Esophagus muscularis mucosa (tissue), 4 donors: ENCODE results near the gene UBE2J2. TPM values are rescaled to one million over a fixed set of nuclear protein-coding genes. Genes with fewer than 3 reads are reported as not detected.

ENCODE experiments used
- DNase-seq: peaks from one replicate; pipeline ENCODE4 v3.0.0-alpha.2; 2017; ENCODE audit errors: extremely low spot score
- H3K27ac ChIP-seq, 4 donors: fragments of 200-600 bp; sonication (generic); replicated peaks in 1 of 4; 1 replicate in 3 of 4; 2 replicates in 1 of 4; pipeline ENCODE4 v1.5.1; 2016 to 2019; ENCODE audit warnings: mild to moderate bottlenecking in 1 of 4
- H3K27me3 ChIP-seq, 4 donors: fragments of 200-600 bp; sonication (generic); one replicate each; pipeline versions ENCODE4 v1.5.1 to v1.6.0; 2016 to 2019
- H3K36me3 ChIP-seq, 4 donors: fragments of 200-600 bp; sonication (generic); one replicate each; pipeline ENCODE4 v1.5.1; 2016 to 2019
- H3K4me1 ChIP-seq, 4 donors: fragments of 200-600 bp; sonication (generic); one replicate each; pipeline ENCODE4 v1.5.1; 2016 to 2019
- H3K4me3 ChIP-seq, 4 donors: fragments of 200-600 bp; sonication (generic); 1 replicate in 2 of 4; 2 replicates in 2 of 4; pipeline ENCODE4 v1.5.1; 2016 to 2019; ENCODE audit warnings: mild to moderate bottlenecking in 4 of 4, moderate library complexity in 1 of 4
- H3K9me3 ChIP-seq, 4 donors: fragments of 200-600 bp; sonication (generic); 1 replicate in 3 of 4; 2 replicates in 1 of 4; pipeline ENCODE4 v1.5.1; 2016 to 2019
- EP300 ChIP-seq: sonication (generic); formaldehyde crosslinking; IDR thresholded peaks from one replicate; pipeline ENCODE4 v1.6.1; 2017; ENCODE audit warnings: antibody characterized with exemption
- POLR2A ChIP-seq: fragments of 450-650 bp; IDR thresholded peaks from one replicate; pipeline ENCODE4 v1.6.1; 2017; ENCODE audit warnings: antibody characterized with exemption, moderate library complexity, mild to moderate bottlenecking, low read depth
- POLR2AphosphoS5 ChIP-seq, 2 donors: sonication (generic); formaldehyde crosslinking; IDR thresholded peaks; one replicate each; pipeline ENCODE4 v1.6.1; 2017; ENCODE audit warnings: antibody characterized with exemption in 2 of 2
- WGBS: methylation state at CpG from one replicate; pipeline ENCODE4 v1.1.5; 2018; 5-methylcytosine and 5-hydroxymethylcytosine counted together
- intact Hi-C: fragments of 100-400 bp; cut with DNase I; formaldehyde crosslinking; loops from one replicate; pipeline ENCODE4 v1.15.1; 2023
- total RNA-seq, 4 donors: library from RNA; depleted of rRNA; stranded (reverse); fragments of >200 nt; gene quantifications; one replicate each; pipeline versions ENCODE4 v1.1.0 to v1.2.1, GENCODE V29; 2016
- TF ChIP-seq, protein P1 (sequence below), 3 experiments: fragments of 200-600 bp in 2 of 3; fragments of 450-650 bp in 1 of 3; sonication (generic) in 2 of 3; IDR thresholded peaks; one replicate each; pipeline ENCODE4 v1.5.1; 2017 to 2019; ENCODE audit warnings: antibody characterized with exemption in 3 of 3, mild to moderate bottlenecking in 2 of 3, moderate library complexity in 1 of 3

The UBE2J2 gene
- total RNA-seq, 4 donors from 2014 or later, result 34.9 to 61.4 (median 49.5) TPM

GRCh38 chr1:1285102-1285571 lies 11.5 kb upstream of the UBE2J2 start:
- H3K27me3 ChIP-seq, result peaks cover 0 to 38% (median 1%) of the 10 kb centered on the region in 4 donors
- H3K4me1 ChIP-seq, result peaks cover 0 to 6% (median 0%) of the 10 kb centered on the region in 4 donors
- TF ChIP-seq, protein P1, sequence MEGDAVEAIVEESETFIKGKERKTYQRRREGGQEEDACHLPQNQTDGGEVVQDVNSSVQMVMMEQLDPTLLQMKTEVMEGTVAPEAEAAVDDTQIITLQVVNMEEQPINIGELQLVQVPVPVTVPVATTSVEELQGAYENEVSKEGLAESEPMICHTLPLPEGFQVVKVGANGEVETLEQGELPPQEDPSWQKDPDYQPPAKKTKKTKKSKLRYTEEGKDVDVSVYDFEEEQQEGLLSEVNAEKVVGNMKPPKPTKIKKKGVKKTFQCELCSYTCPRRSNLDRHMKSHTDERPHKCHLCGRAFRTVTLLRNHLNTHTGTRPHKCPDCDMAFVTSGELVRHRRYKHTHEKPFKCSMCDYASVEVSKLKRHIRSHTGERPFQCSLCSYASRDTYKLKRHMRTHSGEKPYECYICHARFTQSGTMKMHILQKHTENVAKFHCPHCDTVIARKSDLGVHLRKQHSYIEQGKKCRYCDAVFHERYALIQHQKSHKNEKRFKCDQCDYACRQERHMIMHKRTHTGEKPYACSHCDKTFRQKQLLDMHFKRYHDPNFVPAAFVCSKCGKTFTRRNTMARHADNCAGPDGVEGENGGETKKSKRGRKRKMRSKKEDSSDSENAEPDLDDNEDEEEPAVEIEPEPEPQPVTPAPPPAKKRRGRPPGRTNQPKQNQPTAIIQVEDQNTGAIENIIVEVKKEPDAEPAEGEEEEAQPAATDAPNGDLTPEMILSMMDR (IDR thresholded peaks at IDR 0.05), result no peak
- TF ChIP-seq POLR2A (no peak), POLR2AphosphoS5 (IDR thresholded peaks at IDR 0.05) (no peak), EP300 (no peak)
- WGBS, result 90% methylated on average over 5 of the region's 22 CpGs
- DNase-seq, result no peak
- H3K9me3 ChIP-seq, result no peaks in the 10 kb centered on the region
- no peak overlapping the region for H3K4me3 ChIP-seq
- intact Hi-C loops, result no loop called here
- no peaks in the 10 kb centered on the region for H3K36me3 ChIP-seq
- H3K27ac ChIP-seq, result no peak overlapping the region

DNA sequence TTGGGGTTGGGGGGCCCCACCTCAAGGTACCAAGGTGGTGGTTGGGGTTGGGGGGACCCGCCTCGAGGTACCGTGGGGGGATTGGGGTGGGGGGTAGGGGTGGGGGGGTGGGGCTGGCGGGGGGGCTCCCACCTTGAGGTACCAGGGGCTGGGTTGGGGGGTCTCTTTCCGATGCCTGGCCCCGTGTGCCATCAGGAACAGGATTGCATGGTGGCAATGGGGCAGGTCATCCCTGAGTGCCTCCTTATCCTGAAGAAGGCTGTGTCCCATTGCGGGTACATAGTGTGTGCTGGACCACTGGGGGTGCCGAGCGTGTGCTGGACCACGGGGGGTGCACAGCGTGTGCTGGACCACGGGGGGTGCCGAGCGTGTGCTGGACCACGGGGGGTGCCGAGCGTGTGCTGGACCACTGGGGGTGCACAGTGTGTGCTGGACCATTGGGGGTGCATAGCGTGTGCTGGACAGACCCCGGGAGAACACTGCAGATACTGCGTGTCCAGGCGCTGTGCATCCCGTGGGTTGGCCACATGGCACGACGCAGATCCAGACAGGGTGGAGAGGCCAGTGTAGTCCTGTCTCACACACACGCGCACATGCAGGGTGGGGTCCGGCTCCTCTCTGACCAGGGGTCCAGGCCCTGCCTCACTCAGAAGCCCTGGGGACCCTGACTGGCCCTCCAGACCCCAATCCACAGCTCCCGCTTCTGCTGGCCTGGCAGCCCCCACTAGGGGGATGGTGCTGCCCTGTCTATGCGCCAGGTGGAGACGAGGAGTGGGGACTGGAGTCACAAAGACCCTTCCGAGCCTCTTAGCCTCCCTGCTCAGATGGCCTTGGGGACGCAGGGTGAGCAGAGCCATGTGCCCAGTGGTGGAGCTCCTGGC lies 10.8 kb upstream of the UBE2J2 start:
- no peaks in the 10 kb centered on the region for H3K9me3 ChIP-seq
- WGBS, result 80% methylated on average over 25 of the region's 32 CpGs
- H3K4me1 ChIP-seq, result peaks cover 0 to 6% (median 0%) of the 10 kb centered on the region in 4 donors
- H3K36me3 ChIP-seq, result no peaks in the 10 kb centered on the region
- no peak for TF ChIP-seq POLR2AphosphoS5 (IDR thresholded peaks at IDR 0.05)
- TF ChIP-seq, protein P1 (IDR thresholded peaks at IDR 0.05), result no peak
- H3K27ac ChIP-seq, result no peak overlapping the region
- H3K4me3 ChIP-seq, result no peak overlapping the region
- H3K27me3 ChIP-seq, result peaks cover 0 to 38% (median 1%) of the 10 kb centered on the region in 4 donors
- DNase-seq, result no peak
- intact Hi-C loops, result no loop called here

DNA sequence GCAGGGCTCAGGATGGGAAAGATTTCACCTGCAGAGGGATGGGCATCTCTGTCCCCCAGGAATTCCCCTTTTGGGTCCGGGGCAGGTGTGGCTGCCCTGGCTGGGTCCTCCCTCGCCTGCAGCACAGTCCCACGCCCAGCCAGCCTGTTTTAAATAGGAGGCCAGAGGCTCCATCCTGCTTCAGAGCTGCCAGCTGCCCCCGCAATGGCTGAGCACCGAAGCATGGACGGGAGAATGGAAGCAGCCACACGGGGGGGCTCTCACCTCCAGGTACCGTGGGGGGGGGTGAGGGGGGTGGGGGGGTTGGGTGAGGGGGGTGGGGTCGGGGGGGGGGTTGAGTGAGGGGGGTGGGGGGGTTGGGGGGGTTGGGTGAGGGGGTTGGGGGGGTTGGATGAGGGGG lies 10.2 kb upstream of the UBE2J2 start:
- H3K4me3 ChIP-seq, result no peak overlapping the region
- no peak for DNase-seq
- no peaks in the 10 kb centered on the region for H3K9me3 ChIP-seq
- H3K27me3 ChIP-seq, result peaks cover 0 to 38% (median 1%) of the 10 kb centered on the region in 4 donors
- no peak overlapping the region for H3K27ac ChIP-seq
- peaks cover 0 to 6% (median 0%) of the 10 kb centered on the region in 4 donors for H3K4me1 ChIP-seq
- intact Hi-C loops, result no loop called here
- H3K36me3 ChIP-seq, result no peaks in the 10 kb centered on the region
- 8% methylated on average over 2 of the region's 9 CpGs for WGBS
- TF ChIP-seq EP300, result no peak
- no peak for TF ChIP-seq POLR2A
- TF ChIP-seq, protein P1 (IDR thresholded peaks at IDR 0.05), result no peak
- TF ChIP-seq POLR2AphosphoS5 (IDR thresholded peaks at IDR 0.05), result no peak

DNA sequence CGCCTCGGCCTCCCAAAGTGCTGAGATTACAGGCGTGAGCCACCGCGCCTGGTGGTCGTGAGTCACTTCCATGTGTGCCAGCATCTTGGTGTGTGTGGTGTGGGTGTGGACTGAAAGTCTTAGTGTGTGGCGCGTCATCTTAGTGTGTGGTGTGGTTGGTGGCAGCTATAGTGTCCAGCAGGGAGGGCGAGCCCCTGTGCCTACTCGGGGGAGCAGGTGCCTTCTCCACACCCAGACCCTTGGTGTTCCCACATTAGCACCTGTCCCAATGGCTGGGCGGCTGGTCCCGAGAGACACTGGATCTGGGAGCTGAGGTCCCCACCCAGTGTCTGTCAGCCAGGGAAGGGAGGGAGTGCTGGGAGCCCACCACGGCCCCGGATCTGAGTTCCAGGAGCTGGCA lies 9.3 kb upstream of the UBE2J2 start:
- Histone ChIP-seq H3K9me3 (no peaks in the 10 kb centered on the region), H3K27ac (no peak overlapping the region), H3K27me3 (peaks cover 0 to 38% (median 1%) of the 10 kb centered on the region in 4 donors), H3K36me3 (no peaks in the 10 kb centered on the region), H3K4me1 (peaks cover 0 to 6% (median 0%) of the 10 kb centered on the region in 4 donors), H3K4me3 (no peak overlapping the region)
- TF ChIP-seq POLR2A, result no peak
- no peak for TF ChIP-seq EP300
- no peak for TF ChIP-seq POLR2AphosphoS5 (IDR thresholded peaks at IDR 0.05)
- TF ChIP-seq, protein P1 (IDR thresholded peaks at IDR 0.05), result no peak
- 78% methylated on average over 14 of the region's 14 CpGs for WGBS
- no peak for DNase-seq
- intact Hi-C loops, result no loop called here
